Measurements from ENCODE around the gene SAMD13. TPM values are rescaled to one million over a fixed set of nuclear protein-coding genes. Genes with fewer than 3 reads are reported as not detected.
"Not testable (repeated sequence)": the region's sequence is repeated elsewhere in the genome, so short reads cannot be mapped to it uniquely, and the experiment has no call there.

The SAMD13 gene
- total RNA-seq, 1 experiment from 2014 or later = 1.3 TPM

- peaks cover 7% of the 10 kb centered on the region for H3K4me1 ChIP-seq (replicated peaks)
- no peaks in the 10 kb centered on the region for H3K27me3 ChIP-seq (replicated peaks)
- no peaks in the 10 kb centered on the region for H3K9me3 ChIP-seq (replicated peaks)
- DNase-seq (ENCODE audit: low read depth in 1 of 2, low spot score in 2 of 2) = no peak
- H3K4me3 ChIP-seq = no peak overlapping the region
- H3K36me3 ChIP-seq = no peaks in the 10 kb centered on the region
- H3K27ac ChIP-seq = no peak overlapping the region
Measured at GRCh38 chr1:84269306-84269705, 32.2 kb upstream of the SAMD13 start.

GRCh38 chr1:84271441-84272151 lies 29.9 kb upstream of the SAMD13 start:
- Histone ChIP-seq H3K36me3 (no peaks in the 10 kb centered on the region), H3K27ac (no peak overlapping the region), H3K4me1 (replicated peaks) (peaks cover 7% of the 10 kb centered on the region), H3K27me3 (replicated peaks) (no peaks in the 10 kb centered on the region), H3K9me3 (replicated peaks) (no peaks in the 10 kb centered on the region), H3K4me3 (no peak overlapping the region)
- peak in 1 of 2 experiments; percentile 28 for DNase-seq (ENCODE audit: low read depth in 1 of 2, low spot score in 2 of 2)

- Histone ChIP-seq H3K4me3 (no peak overlapping the region), H3K27me3 (replicated peaks) (no peaks in the 10 kb centered on the region), H3K4me1 (replicated peaks) (peaks cover 7% of the 10 kb centered on the region), H3K27ac (no peak overlapping the region), H3K36me3 (no peaks in the 10 kb centered on the region), H3K9me3 (replicated peaks) (no peaks in the 10 kb centered on the region)
- DNase-seq (ENCODE audit: low read depth in 1 of 2, low spot score in 2 of 2) = no peak
Measured at GRCh38 chr1:84272401-84272800, 29.1 kb upstream of the SAMD13 start.

GRCh38 chr1:84277343-84278059 lies 24.0 kb upstream of the SAMD13 start:
- no peak overlapping the region for H3K4me3 ChIP-seq
- no peak for DNase-seq (ENCODE audit: low read depth in 1 of 2, low spot score in 2 of 2)
- H3K27ac ChIP-seq = no peak overlapping the region
- no peaks in the 10 kb centered on the region for H3K4me1 ChIP-seq (replicated peaks)
- no peaks in the 10 kb centered on the region for H3K27me3 ChIP-seq (replicated peaks)
- H3K9me3 ChIP-seq (replicated peaks) = no peaks in the 10 kb centered on the region
- H3K36me3 ChIP-seq = no peaks in the 10 kb centered on the region

GRCh38 chr1:84278905-84279304 lies 22.6 kb upstream of the SAMD13 start:
- Histone ChIP-seq H3K9me3 (replicated peaks) (no peaks in the 10 kb centered on the region), H3K4me3 (no peak overlapping the region), H3K36me3 (no peaks in the 10 kb centered on the region), H3K27me3 (replicated peaks) (no peaks in the 10 kb centered on the region), H3K27ac (no peak overlapping the region), H3K4me1 (replicated peaks) (no peaks in the 10 kb centered on the region)
- DNase-seq (ENCODE audit: low read depth in 1 of 2, low spot score in 2 of 2) = no peak

- H3K36me3 ChIP-seq = no peaks in the 10 kb centered on the region
- no peaks in the 10 kb centered on the region for H3K27me3 ChIP-seq (replicated peaks)
- H3K9me3 ChIP-seq (replicated peaks) = no peaks in the 10 kb centered on the region
- DNase-seq (ENCODE audit: low read depth in 1 of 2, low spot score in 2 of 2) = no peak
- no peak overlapping the region for H3K27ac ChIP-seq
- H3K4me3 ChIP-seq = no peak overlapping the region
- H3K4me1 ChIP-seq (replicated peaks) = no peaks in the 10 kb centered on the region
Measured at GRCh38 chr1:84280912-84281311, 20.6 kb upstream of the SAMD13 start.

GRCh38 chr1:84282780-84283333 lies 18.7 kb upstream of the SAMD13 start:
- Histone ChIP-seq H3K9me3 (replicated peaks) (no peaks in the 10 kb centered on the region; the same call in 1 of the 2 replicates), H3K4me1 (replicated peaks) (no peaks in the 10 kb centered on the region), H3K27ac (no peak overlapping the region), H3K36me3 (no peaks in the 10 kb centered on the region), H3K27me3 (replicated peaks) (no peaks in the 10 kb centered on the region), H3K4me3 (no peak overlapping the region)
- DNase-seq (ENCODE audit: low read depth in 1 of 2, low spot score in 2 of 2) = no peak

GRCh38 chr1:84283381-84283780 lies 18.1 kb upstream of the SAMD13 start:
- no peak for DNase-seq (ENCODE audit: low read depth in 1 of 2, low spot score in 2 of 2)
- Histone ChIP-seq H3K27ac (no peak overlapping the region), H3K36me3 (no peaks in the 10 kb centered on the region), H3K4me3 (no peak overlapping the region), H3K4me1 (replicated peaks) (no peaks in the 10 kb centered on the region), H3K27me3 (replicated peaks) (no peaks in the 10 kb centered on the region), H3K9me3 (replicated peaks) (no peaks in the 10 kb centered on the region; the same call in 1 of the 2 replicates)

GRCh38 chr1:84286071-84286470 lies 15.4 kb upstream of the SAMD13 start:
- Histone ChIP-seq H3K4me3 (no peak overlapping the region), H3K27me3 (replicated peaks) (no peaks in the 10 kb centered on the region), H3K9me3 (replicated peaks) (peaks cover 3% of the 10 kb centered on the region), H3K36me3 (no peaks in the 10 kb centered on the region), H3K4me1 (replicated peaks) (no peaks in the 10 kb centered on the region), H3K27ac (no peak overlapping the region)
- no peak for DNase-seq (ENCODE audit: low read depth in 1 of 2, low spot score in 2 of 2)

GRCh38 chr1:84287389-84287788 lies 14.1 kb upstream of the SAMD13 start:
- H3K36me3 ChIP-seq, H3K27ac ChIP-seq: not testable (repeated sequence)

GRCh38 chr1:84289169-84289785 lies 12.2 kb upstream of the SAMD13 start:
- Histone ChIP-seq H3K36me3 (no peaks in the 10 kb centered on the region), H3K27me3 (replicated peaks) (no peaks in the 10 kb centered on the region), H3K4me3 (no peak overlapping the region), H3K4me1 (replicated peaks) (no peaks in the 10 kb centered on the region), H3K27ac (no peak overlapping the region), H3K9me3 (replicated peaks) (peaks cover 3% of the 10 kb centered on the region)
- DNase-seq (ENCODE audit: low read depth in 1 of 2, low spot score in 2 of 2) = no peak

More at GRCh38 chr1:84287389-84287788, 14.1 kb upstream of the SAMD13 start:
- H3K27me3 ChIP-seq (replicated peaks); H3K4me3 ChIP-seq; H3K9me3 ChIP-seq (replicated peaks); H3K4me1 ChIP-seq (replicated peaks): not testable (repeated sequence)
- DNase-seq (ENCODE audit: low read depth in 1 of 2, low spot score in 2 of 2) = peak in 1 of 2 experiments; percentile 6

- DNase-seq (ENCODE audit: low read depth in 1 of 2, low spot score in 2 of 2) = no peak
- Histone ChIP-seq H3K27me3 (replicated peaks) (no peaks in the 10 kb centered on the region), H3K4me1 (replicated peaks) (no peaks in the 10 kb centered on the region), H3K27ac (no peak overlapping the region), H3K36me3 (peaks cover 8% of the 10 kb centered on the region; the same call in 1 of the 2 replicates), H3K9me3 (replicated peaks) (peaks cover 8% of the 10 kb centered on the region), H3K4me3 (no peak overlapping the region)
Measured at GRCh38 chr1:84291882-84292655, 9.4 kb upstream of the SAMD13 start.

GRCh38 chr1:84293766-84294165 lies 7.7 kb upstream of the SAMD13 start:
- Histone ChIP-seq H3K27ac (no peak overlapping the region), H3K4me3 (no peak overlapping the region), H3K4me1 (replicated peaks) (peaks cover 9% of the 10 kb centered on the region; the same call in 1 of the 2 replicates), H3K36me3 (peaks cover 8% of the 10 kb centered on the region; the same call in 1 of the 2 replicates), H3K9me3 (replicated peaks) (peaks cover 6% of the 10 kb centered on the region), H3K27me3 (replicated peaks) (no peaks in the 10 kb centered on the region)
- no peak for DNase-seq (ENCODE audit: low read depth in 1 of 2, low spot score in 2 of 2)

Data from SJSA1 (cell line).